HepG2 (cell line): Measurements from ENCODE around the gene NAV3. TPM values are rescaled to one million over a fixed set of nuclear protein-coding genes. Genes with fewer than 3 reads are reported as not detected.

Source experiments
- ATAC-seq: fragments of 200-7000 bp; cut with Tn5 transposase; 3 replicates; pipeline ENCODE4 v1.9.1; 2020; ENCODE audit warnings: mild to moderate bottlenecking, moderate library complexity
- BruUV-seq: library from RNA; stranded (reverse); fragments of 400-500 nt; replicated peaks from 2 replicates; lab custom pipeline; 2021; lab: Mats Ljungman, UMichigan
- CTCF ChIA-PET: fragments of 300-600 bp; formaldehyde crosslinking; extraction: SDS; loops from one replicate; lab custom pipeline; 2021; ENCODE audit warnings: low total read pairs, inconsistent platforms, low intra/inter-chr PET ratio; lab: Yijun Ruan, JAX
- POLR2A ChIA-PET: fragments of 350-600 bp; sonication (Branson Sonifier 250); formaldehyde crosslinking; loops from one replicate; lab custom pipeline; 2020; ENCODE audit warnings: antibody characterized with exemption, inconsistent platforms; lab: Yijun Ruan, JAX
- DNase-seq: peaks from one replicate; pipeline ENCODE4 v3.0.0-alpha.2; 2015; ENCODE audit warnings: low spot score
- FAIRE-seq: peaks from 3 replicates; lab custom pipeline; 2011; peaks lifted over from hg19 to GRCh38; lab: Jason Lieb, UNC
- H2AFZ ChIP-seq: one replicate; pipeline ENCODE4 v1.6.1; 2011; ENCODE audit warnings: low read length, inconsistent platforms
- H3K27ac ChIP-seq: fragments of 300-600 bp; 3 replicates; pipeline ENCODE4 v1.8.0; 2011; ENCODE audit warnings: mixed run types, mild to moderate bottlenecking, mixed read lengths, low read length, inconsistent platforms; ENCODE audit not compliant: insufficient read depth; ENCODE audit errors: extremely low read length
- H3K27me3 ChIP-seq, 2 experiments: fragments of 200-600 bp in 1 of 2; 2 replicates in 1 of 2; 3 replicates in 1 of 2; pipeline versions ENCODE4 v1.6.0 to v1.8.0; 2011; ENCODE audit warnings: low read length in 2 of 2, mild to moderate bottlenecking in 2 of 2, moderate library complexity in 2 of 2, inconsistent platforms in 1 of 2; ENCODE audit not compliant: insufficient read depth in 2 of 2, control insufficient read depth in 1 of 2
- H3K36me3 ChIP-seq, 2 experiments: fragments of 200-600 bp in 1 of 2; replicated peaks in 1 of 2; 2 replicates in 1 of 2; 3 replicates in 1 of 2; pipeline versions ENCODE4 v1.5.1 to v1.8.0; 2011; ENCODE audit warnings: low read length in 2 of 2, inconsistent platforms in 1 of 2; ENCODE audit not compliant: insufficient read depth in 2 of 2, control insufficient read depth in 1 of 2
- H3K4me1 ChIP-seq: 2 replicates; pipeline ENCODE4 v1.5.1; 2012; ENCODE audit warnings: low read length, inconsistent platforms; ENCODE audit not compliant: insufficient read depth
- H3K4me2 ChIP-seq: 2 replicates; pipeline ENCODE4 v1.6.0; 2011; ENCODE audit warnings: low read depth, low read length, inconsistent platforms
- H3K4me3 ChIP-seq, 3 experiments: fragments of 200-600 bp in 1 of 3; sonication (generic), shearing (Covaris generic) in 1 of 3; replicated peaks in 1 of 3; 2 replicates each; pipeline ENCODE4 v1.5.1; 2011 to 2016; ENCODE audit warnings: low read length in 3 of 3, inconsistent platforms in 2 of 3, low read depth in 2 of 3, mild to moderate bottlenecking in 2 of 3, control low read depth in 1 of 3, mixed read lengths in 1 of 3; ENCODE audit not compliant: insufficient read depth in 1 of 3
- H3K79me2 ChIP-seq: one replicate; pipeline ENCODE4 v1.6.1; 2011; ENCODE audit warnings: low read length, inconsistent platforms; ENCODE audit not compliant: insufficient read depth
- H3K9ac ChIP-seq: 2 replicates; pipeline ENCODE4 v1.6.0; 2011; ENCODE audit warnings: mild to moderate bottlenecking, low read depth, low read length, inconsistent platforms; ENCODE audit not compliant: insufficient read depth
- H3K9me3 ChIP-seq: 2 replicates; pipeline ENCODE4 v1.5.1; 2012; ENCODE audit warnings: mild to moderate bottlenecking, low read length
- H4K20me1 ChIP-seq: 2 replicates; pipeline ENCODE4 v1.6.0; 2011; ENCODE audit warnings: inconsistent platforms, mild to moderate bottlenecking, low read length, moderate library complexity; ENCODE audit not compliant: insufficient read depth
- CEBPB ChIP-seq: IDR thresholded peaks from 2 replicates; pipeline ENCODE4 v1.6.1; 2011; ENCODE audit warnings: low read depth, low read length, improper control_type of control experiment, borderline replicate concordance
- ETV6 ChIP-seq: sonication (generic); formaldehyde crosslinking; conservative IDR thresholded peaks from 2 replicates; pipeline ENCODE4 v1.4.0; 2020; ENCODE audit warnings: missing genetic modification reagents
- TBL1XR1 ChIP-seq: fragments of 150-350 bp; IDR thresholded peaks from 2 replicates; pipeline ENCODE4 v1.6.1; 2014; ENCODE audit warnings: borderline replicate concordance, low read length; ENCODE audit not compliant: partially characterized antibody
- ZNF180 ChIP-seq: sonication (generic); formaldehyde crosslinking; IDR thresholded peaks from 2 replicates; pipeline ENCODE4 v1.4.0; 2020; ENCODE audit warnings: low read depth, missing genetic modification reagents, borderline replicate concordance
- WGBS: methylation state at CpG from one replicate; pipeline ENCODE4 v1.1.6; 2017; ENCODE audit warnings: low lambda C conversion rate; 5-methylcytosine and 5-hydroxymethylcytosine counted together
- in situ Hi-C: cut with HindIII; loops from 2 replicates; pipeline ENCODE4 v1.10.0; 2017; ENCODE audit warnings: low pct_unique_long_range_greater_than_20kb; ENCODE audit not compliant: extremely low pct_ligation_motif_present
- intact Hi-C: fragments of 100-400 bp; cut with micrococcal nuclease; formaldehyde crosslinking; loops from one replicate; pipeline ENCODE4 v1.10.0; 2022; ENCODE audit not compliant: unreplicated experiment
- polyA plus RNA-seq, 8 experiments: library from polyadenylated mRNA; depleted of rRNA in 3 of 8; stranded (reverse) in 7 of 8; unstranded in 1 of 8; fragments of >200 nt; fragmentation: Illumina TruSeq in 4 of 8; extraction: Trizol in 4 of 8; gene quantifications; 2 replicates each; pipeline versions ENCODE4 v1.2.1 to v1.2.3, GENCODE V29; 2011 to 2016; ENCODE audit warnings: low read depth in 4 of 8, missing spikeins in 1 of 8, mixed read lengths in 1 of 8; ENCODE audit not compliant: insufficient read depth in 1 of 8
- total RNA-seq, 5 experiments: library from RNA; depleted of rRNA; stranded (reverse); fragments of >200 nt; fragmentation: Illumina TruSeq; extraction: Trizol; gene quantifications; 2 replicates each; pipeline ENCODE4 v1.2.3, GENCODE V29; 2016; ENCODE audit warnings: low read depth in 1 of 5

Gene NAV3
- total and polyA plus RNA-seq, 2 of the 13 experiments (the other 11 are each of a cell fraction or from before 2014, with no cell fraction given), result 0.01 to 0.18 TPM

GRCh38 chr12:77943466-77943865, 112.8 kb downstream of the NAV3 start:
- no peaks in the 10 kb centered on the region for H3K9me3 ChIP-seq
- no peaks in the 10 kb centered on the region for H3K36me3 ChIP-seq
- intact Hi-C loops (no loop called here), in situ Hi-C loops (no loop called here)
- ChIA-PET POLR2A (no interaction called here), CTCF (no interaction called here)
- H4K20me1 ChIP-seq, result no peaks in the 10 kb centered on the region
- FAIRE-seq (no peak), DNase-seq (no peak), ATAC-seq (no peak)
- no peak overlapping the region for H3K27ac ChIP-seq
- peak; percentile 24; the same call in 1 of the 2 replicates for TF ChIP-seq CEBPB
- no peak for TF ChIP-seq ZNF180
- TF ChIP-seq TBL1XR1, result no peak
- no peak overlapping the region for H3K4me2 ChIP-seq
- no peaks in the 10 kb centered on the region for H3K79me2 ChIP-seq
- no peaks in the 10 kb centered on the region for H3K27me3 ChIP-seq
- no peaks in the 10 kb centered on the region for H3K4me1 ChIP-seq
- no peak overlapping the region for H2AFZ ChIP-seq
- WGBS, result 0% methylated on average over 1 of the region's 1 CpG
- no TSS peak for BruUV-seq
- no peak overlapping the region for H3K9ac ChIP-seq
- no peak overlapping the region for H3K4me3 ChIP-seq

GRCh38 chr12:77946541-77947061, 115.9 kb downstream of the NAV3 start:
- Histone ChIP-seq H3K27ac (no peak overlapping the region), H3K9ac (no peak overlapping the region), H4K20me1 (no peaks in the 10 kb centered on the region), H2AFZ (no peak overlapping the region), H3K9me3 (no peaks in the 10 kb centered on the region), H3K4me3 (no peak overlapping the region), H3K4me1 (no peaks in the 10 kb centered on the region), H3K79me2 (no peaks in the 10 kb centered on the region), H3K4me2 (no peak overlapping the region), H3K27me3 (no peaks in the 10 kb centered on the region), H3K36me3 (no peaks in the 10 kb centered on the region)
- intact Hi-C loops, result no loop called here
- CTCF ChIA-PET, result no interaction called here
- FAIRE-seq (no peak), ATAC-seq (no peak), DNase-seq (no peak)
- no TSS peak for BruUV-seq
- in situ Hi-C loops, result no loop called here
- WGBS, result 49% methylated on average over 2 of the region's 2 CpGs
- no peak for TF ChIP-seq ETV6 (CRISPR knock-in tag)
- POLR2A ChIA-PET, result no interaction called here
